AG08395 (cell line): ENCODE data around the gene TUBGCP3.

Source experiments
- DNase-seq: peaks from one replicate; pipeline ENCODE4 v3.0.0; 2012; ENCODE audit warnings: mixed read lengths, low spot score

TUBGCP3 gene

DNA sequence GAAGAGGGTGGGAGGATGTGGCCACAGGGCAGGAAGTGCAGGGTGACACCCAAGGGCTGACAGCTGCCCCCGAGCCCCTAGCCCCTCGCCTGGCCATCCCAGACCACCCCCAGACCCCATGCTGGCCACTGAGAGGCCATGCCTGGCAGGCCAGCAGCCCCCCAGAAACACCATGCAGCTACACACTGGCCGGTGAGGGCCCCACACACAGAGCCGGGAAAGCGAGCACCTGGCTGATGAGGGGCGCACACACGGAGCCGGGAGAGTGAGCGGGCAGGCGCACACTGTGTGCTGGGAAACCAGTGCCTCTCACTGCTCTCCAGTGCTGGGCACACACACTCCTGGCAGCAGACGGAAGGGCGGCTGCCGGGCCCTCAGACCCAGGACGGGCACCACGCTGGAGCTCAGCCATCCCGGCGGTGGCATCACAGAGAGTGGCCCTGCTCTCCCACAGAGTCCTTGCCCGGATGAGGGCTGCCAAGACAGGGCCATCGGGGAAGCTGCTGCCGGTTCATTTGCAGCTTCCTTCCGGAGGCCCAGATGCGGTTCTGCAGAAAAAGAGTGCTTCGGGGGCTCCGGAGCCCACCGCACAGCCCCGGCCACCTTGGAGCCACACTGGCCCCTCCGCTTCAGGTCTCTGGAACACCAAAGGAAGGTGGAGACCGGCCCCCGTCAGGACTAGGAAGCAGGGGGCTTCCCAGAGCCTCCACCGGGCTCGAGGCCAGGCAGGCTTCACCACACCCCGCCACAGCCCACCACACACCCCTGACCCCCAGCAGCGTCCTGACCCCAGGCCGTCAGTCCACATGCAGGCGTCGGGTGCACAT lies 135.4 kb downstream of the TUBGCP3 start:
- DNase-seq: no peak

- no peak for DNase-seq
These were observed 136.2 kb downstream of the TUBGCP3 start for GRCh38 chr13:112451512-112452379.

DNA sequence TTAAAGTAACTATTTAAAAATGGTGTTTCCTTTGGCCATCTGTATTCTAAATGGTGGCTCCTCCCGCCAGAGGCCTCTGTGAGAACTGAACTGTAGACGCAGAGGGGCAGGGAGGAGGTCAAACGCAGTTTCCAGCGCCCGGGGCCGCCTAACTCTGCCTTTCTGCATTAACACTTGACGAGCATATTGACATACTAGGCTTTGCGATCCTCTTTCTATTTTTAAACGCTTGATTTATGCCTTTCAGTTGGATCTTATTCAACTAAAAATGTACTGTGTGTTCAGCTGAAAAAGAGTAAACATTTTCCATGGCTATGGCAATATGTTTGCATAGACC lies 137.1 kb downstream of the TUBGCP3 start:
- no peak for DNase-seq

GRCh38 chr13:112450118-112450903 lies 137.6 kb downstream of the TUBGCP3 start:
- no peak for DNase-seq

DNA sequence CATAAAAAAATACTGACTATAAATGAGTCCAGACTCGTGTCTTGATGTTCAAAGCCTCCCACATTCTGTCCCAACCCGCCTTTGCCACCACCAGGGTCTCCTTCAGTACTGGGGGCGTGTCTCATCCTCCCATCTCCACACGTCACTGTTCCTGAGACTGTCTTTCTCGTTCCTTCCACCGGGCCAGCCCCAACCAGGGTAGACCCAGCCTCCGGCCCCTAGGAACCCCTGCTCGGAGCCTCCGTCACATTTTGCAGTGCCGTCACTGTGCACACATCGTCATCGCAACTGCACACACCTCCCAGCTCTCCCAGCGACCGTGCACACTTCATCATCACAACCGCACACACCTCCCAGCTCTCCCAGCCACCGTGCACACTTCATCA lies 138.4 kb downstream of the TUBGCP3 start:
- DNase-seq: no peak

DNA sequence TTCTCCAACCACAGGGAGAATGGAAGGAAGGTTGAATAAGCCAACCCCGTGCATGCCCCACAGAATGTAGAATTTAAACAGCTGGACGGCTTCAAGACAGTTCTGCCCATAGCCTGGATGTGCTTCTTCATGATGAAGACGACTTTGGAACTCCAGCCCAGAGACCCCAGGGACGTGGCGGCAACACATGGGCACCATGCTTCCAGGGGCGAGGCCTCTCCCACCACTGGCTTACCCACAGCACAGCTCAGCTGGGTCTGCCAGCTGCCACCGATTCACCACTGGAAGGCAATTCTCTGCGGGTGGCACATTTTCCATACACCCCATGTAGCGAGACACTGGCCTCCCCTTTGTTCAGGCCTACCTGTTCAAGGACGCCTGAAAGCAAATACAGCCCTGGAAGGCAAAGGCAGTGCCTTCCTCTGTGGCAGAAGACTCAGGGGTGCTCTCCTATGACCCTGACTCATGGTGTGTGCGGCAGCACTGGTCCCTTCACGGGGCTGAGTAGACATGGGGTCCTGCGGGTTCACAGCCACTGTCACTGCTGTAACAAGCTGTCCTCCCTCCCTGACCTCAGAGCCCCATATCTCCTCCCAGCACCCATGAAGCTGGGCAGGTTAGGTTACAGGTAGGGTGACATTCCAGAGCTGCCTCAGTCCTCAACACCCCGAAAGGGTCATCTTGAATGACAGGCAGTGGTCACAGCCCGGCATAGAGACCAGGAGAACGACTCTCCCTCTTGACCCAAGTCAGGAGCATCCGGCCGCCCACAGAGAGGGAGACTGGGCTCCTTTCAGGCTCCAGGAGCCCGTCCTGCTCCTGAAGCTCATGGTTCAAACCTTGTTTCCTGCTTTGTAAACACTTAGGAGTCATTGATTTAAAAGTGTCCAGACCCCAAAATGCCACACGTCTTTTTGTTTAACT lies 139.1 kb downstream of the TUBGCP3 start:
- DNase-seq: no peak

DNA sequence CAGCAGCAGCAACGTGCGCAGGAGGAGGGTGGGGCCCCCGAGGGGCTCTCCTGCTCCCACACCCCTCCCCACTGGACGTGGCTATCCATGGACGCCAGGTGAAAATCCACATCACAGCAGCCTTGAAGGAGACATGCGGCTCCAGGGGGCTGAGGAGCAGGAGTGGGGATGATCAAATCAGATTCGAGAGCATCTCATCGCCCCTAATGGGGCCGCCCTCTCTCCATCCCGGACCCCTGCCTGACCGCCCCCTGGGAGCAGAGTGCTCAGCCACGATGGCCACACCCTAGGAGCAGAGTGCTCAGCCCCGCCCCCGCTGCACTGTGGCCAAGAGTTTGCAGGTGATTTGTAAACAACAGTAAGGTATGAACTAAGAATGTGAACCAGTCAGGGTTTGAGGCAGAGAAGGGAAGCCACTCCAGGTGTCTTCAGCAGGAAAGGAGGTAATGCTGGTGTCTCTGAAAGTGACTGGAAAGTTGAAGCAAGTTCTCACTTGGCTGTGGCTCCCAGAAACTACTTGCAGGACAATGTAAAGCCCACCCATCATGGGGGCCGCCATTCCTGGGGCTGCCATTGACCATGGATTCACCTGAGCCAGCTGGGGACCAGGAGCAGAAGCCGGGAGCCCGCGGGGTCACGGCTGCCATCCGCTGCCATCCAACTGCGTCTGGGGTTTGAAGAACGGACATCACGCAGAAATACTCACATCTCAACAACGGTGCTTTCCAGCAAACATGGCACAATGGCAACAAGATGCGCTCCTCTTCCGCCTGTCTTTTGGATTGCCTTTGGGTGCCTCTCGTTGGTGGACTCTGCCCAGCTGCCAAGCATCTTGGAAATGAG lies 140.0 kb downstream of the TUBGCP3 start:
- DNase-seq: no peak

GRCh38 chr13:112447306-112447705 lies 140.6 kb downstream of the TUBGCP3 start:
- DNase-seq: no peak

DNA sequence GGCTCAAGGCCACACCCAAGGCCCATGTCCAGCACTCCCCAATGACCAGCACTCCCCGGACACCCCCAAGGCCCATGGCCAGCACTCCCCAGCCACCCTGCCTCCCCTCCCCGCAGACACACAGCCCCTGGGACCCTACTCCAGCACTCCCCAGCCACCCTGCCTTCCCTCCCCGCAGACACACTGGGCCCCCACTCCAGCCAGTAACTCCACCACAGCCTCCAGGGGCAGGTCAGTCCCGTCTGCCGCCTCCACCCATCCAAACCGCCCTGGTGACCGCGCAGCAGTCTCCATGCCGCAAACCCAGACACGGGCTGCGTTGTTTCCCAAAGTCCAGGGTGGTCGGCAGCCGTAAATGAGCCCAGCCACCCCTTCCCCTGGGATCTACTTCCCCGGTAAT lies 141.1 kb downstream of the TUBGCP3 start:
- no peak for DNase-seq

GRCh38 chr13:112446347-112446861 lies 141.5 kb downstream of the TUBGCP3 start:
- no peak for DNase-seq

DNA sequence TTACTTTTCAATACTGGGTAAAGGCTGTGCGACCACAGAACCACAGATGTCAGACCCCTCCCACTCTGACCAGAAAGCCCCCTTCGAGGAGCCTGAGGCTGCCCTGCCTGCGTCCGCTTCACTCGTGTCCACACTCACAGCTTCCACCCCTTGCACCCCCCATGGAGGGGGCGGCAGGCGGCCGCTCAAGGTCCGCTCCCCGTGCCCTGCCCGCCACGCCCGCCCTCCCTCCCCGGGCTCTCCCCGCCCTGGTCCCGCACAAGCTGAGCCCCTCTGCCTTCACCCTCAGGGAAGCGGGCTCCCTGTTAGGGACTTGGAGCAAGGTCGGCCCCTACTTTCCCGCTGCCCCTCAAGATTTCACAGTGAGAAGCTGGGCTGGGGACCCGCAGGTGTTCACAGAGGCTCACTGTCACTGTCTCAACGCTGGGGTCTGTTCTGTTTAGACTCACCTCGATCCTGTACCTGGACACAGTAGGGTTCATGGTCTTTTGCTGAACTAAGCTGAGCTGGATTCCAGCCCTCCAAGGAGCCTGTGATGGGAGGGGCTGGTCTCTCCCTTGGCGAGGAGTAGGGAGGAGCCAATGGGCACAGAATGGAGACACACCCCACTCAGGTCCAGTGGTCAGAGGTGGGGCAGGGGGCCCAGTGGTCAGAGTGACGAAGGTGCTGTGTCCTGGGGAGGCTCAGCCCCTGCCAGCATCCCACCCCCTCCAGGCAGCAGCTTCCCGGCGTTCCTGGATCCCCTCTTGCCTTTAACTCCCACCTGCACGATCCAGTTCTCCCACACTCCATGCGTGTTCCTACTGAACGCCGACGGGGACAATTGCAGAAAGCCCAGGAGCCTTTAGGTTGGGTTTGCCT lies 142.3 kb downstream of the TUBGCP3 start:
- DNase-seq: no peak

DNA sequence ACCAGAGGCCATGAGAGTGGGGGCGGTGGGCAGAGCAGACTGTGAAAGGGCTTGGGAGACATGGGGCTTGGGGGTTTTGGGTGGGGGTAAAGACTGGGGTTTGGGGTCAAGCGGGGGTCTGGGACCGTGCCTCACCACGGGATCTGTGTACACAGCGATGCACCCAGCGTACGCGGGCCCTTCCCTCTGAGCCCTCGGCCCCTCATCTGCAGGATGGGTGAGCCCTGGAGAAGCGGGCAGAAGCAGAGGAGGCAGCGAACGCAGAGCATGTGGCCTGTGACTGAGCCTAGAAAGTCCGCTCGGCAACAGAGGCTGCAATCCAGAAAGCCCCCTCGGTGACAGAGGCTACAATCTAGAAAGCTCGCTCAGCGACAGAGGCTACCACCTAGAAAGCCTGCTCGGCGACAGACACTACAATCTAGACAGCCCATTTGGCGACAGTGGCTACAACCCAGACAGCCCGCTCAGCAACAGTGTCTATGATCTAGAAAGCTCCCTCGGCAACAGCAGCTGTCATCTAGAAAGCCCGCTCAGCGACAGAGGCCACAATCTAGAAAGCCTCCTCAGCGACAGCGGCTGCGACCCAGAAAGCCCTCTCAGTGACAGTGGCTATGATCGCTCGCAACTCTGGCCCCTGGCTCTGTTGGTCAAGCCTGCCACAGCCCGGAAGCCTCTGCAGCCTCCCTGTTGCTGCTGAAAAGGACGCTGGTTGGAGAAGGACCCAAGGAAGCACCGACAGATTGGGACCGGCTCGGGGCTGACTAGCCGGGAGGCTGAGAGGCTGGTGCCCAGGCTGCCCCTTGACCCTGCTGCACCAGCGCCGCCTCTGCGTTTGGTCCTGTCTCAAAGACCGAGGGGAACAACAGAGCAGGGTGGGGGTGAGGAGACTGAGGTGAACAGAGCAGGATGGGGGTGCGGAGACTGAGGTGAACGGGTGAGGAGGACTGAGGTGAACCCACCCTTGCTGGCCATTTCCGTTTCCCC lies 143.2 kb downstream of the TUBGCP3 start:
- no peak for DNase-seq

GRCh38 chr13:112443995-112444311 lies 144.0 kb downstream of the TUBGCP3 start:
- peak; percentile 71 for DNase-seq

- DNase-seq: no peak
These were observed 144.6 kb downstream of the TUBGCP3 start for GRCh38 chr13:112443191-112443994.

GRCh38 chr13:112442483-112443090 lies 145.4 kb downstream of the TUBGCP3 start:
- DNase-seq: no peak

- no peak for DNase-seq
These were observed 146.1 kb downstream of the TUBGCP3 start for GRCh38 chr13:112441779-112442310.

GRCh38 chr13:112441226-112441625 lies 146.7 kb downstream of the TUBGCP3 start:
- no peak for DNase-seq
